Endodermal cell (in vitro differentiated cells): Measurements from ENCODE around the gene ETV6. TPM values are rescaled to one million over a fixed set of nuclear protein-coding genes. Genes with fewer than 3 reads are reported as not detected.

ENCODE experiments used
- DNase-seq: peaks from one replicate; pipeline ENCODE4 v3.0.0-alpha.2; 2017
- H3K27ac ChIP-seq: 2 replicates; pipeline ENCODE4 v1.5.1; 2013; ENCODE audit warnings: mild to moderate bottlenecking, low read depth, low read length, moderate library complexity
- H3K27me3 ChIP-seq: 2 replicates; pipeline ENCODE4 v1.6.1; 2013; ENCODE audit warnings: mild to moderate bottlenecking, low read length, moderate library complexity; ENCODE audit not compliant: insufficient read depth, control insufficient read depth, poor library complexity, severe bottlenecking
- H3K36me3 ChIP-seq: 2 replicates; pipeline ENCODE4 v1.7.0; 2013; ENCODE audit warnings: mild to moderate bottlenecking, low read length, moderate library complexity; ENCODE audit not compliant: control insufficient read depth, insufficient read depth
- H3K4me1 ChIP-seq: one replicate; pipeline ENCODE4 v1.7.0; 2013; ENCODE audit warnings: low read length; ENCODE audit not compliant: control insufficient read depth, insufficient read depth
- H3K4me3 ChIP-seq: 2 replicates; pipeline ENCODE4 v1.5.1; 2013; ENCODE audit warnings: mild to moderate bottlenecking, low read length, moderate library complexity
- H3K9ac ChIP-seq: 2 replicates; pipeline ENCODE4 v1.6.1; 2013; ENCODE audit warnings: mild to moderate bottlenecking, low read length, moderate library complexity; ENCODE audit not compliant: poor library complexity, severe bottlenecking; ENCODE audit errors: extremely low read depth
- H3K9me3 ChIP-seq: 2 replicates; pipeline ENCODE4 v1.6.1; 2013; ENCODE audit warnings: mild to moderate bottlenecking, low read length, moderate library complexity; ENCODE audit not compliant: control insufficient read depth
- H3K27ac Mint-ChIP-seq: 2 replicates; pipeline ENCODE4 v1.8.0; 2020; ENCODE audit warnings: mixed read lengths
- H3K27me3 Mint-ChIP-seq: 2 replicates; pipeline ENCODE4 v1.8.0; 2021; ENCODE audit warnings: mild to moderate bottlenecking, mixed read lengths; ENCODE audit not compliant: insufficient read depth
- H3K36me3 Mint-ChIP-seq: 2 replicates; pipeline ENCODE4 v1.8.0; 2020; ENCODE audit warnings: low read depth, mixed read lengths
- H3K4me1 Mint-ChIP-seq: 2 replicates; pipeline ENCODE4 v1.8.0; 2020; ENCODE audit warnings: mixed read lengths
- H3K4me3 Mint-ChIP-seq: 2 replicates; pipeline ENCODE4 v1.8.0; 2020; ENCODE audit warnings: mild to moderate bottlenecking, moderate library complexity, mixed read lengths
- H3K9me3 Mint-ChIP-seq: 2 replicates; pipeline ENCODE4 v1.8.0; 2020; ENCODE audit warnings: mild to moderate bottlenecking, mixed read lengths
- WGBS, 2 experiments: methylation state at CpG; one replicate each; pipeline versions ENCODE4 v1.1.5 to v1.1.7; 2013; ENCODE audit warnings: missing lambda C conversion rate in 2 of 2, mixed read lengths in 1 of 2; ENCODE audit not compliant: insufficient coverage in 1 of 2, insufficient read length in 1 of 2; 5-methylcytosine and 5-hydroxymethylcytosine counted together
- total RNA-seq, 2 donors: library from RNA; stranded (reverse); fragmentation: NEBNext Ultra II Directional in 1 of 2; extraction: Animal tissue kit (Norgen Biotek cat#: 25700) in 1 of 2; gene quantifications; 2 replicates in 1 of 2; 3 replicates in 1 of 2; pipeline ENCODE4 v1.2.1, GENCODE V29; 2021
- TF ChIP-seq, protein P1 (sequence below): fragments of 200-600 bp; sonication (generic); conservative IDR thresholded peaks from 2 replicates; pipeline ENCODE4 v1.5.0; 2021; ENCODE audit warnings: antibody characterized with exemption, mild to moderate bottlenecking

The ETV6 gene
- total RNA-seq, 2 donors from 2014 or later = 9.3 to 22.1 TPM

DNA sequence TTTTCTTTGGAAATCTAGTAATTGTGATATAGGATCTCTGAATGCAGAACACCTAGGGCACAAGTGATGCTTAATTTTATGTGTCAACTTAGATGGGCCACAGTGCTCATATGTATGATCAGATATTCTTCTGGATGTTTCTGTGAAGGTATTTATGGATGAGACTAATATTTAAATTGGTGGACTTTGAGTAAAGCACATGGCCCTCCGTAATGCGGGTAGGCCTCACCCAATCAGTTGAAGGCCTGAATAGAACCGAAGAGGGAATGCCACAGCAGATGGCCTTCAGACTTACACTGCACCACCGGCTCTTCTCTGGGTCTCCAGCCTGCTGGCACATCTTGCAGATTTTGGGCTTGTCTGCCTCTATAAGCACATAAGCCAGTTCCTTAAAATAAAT, 60.0 kb downstream of the ETV6 start:
- no peaks in the 10 kb centered on the region for H3K27me3 Mint-ChIP-seq
- 92% methylated on average over 4 of the region's 4 CpGs; no CpG with 5 or more reads in 1 of the 2 experiments for WGBS, 2 experiments
- Histone ChIP-seq H3K4me1 (peaks cover 22% of the 10 kb centered on the region), H3K9me3 (no peaks in the 10 kb centered on the region), H3K4me3 (no peak overlapping the region), H3K36me3 (no peaks in the 10 kb centered on the region), H3K27me3 (no peaks in the 10 kb centered on the region), H3K9ac (no peak overlapping the region), H3K27ac (no peak overlapping the region)
- DNase-seq = no peak
- H3K4me1 Mint-ChIP-seq = peaks cover 56% of the 10 kb centered on the region
- H3K27ac Mint-ChIP-seq = no peak overlapping the region
- H3K36me3 Mint-ChIP-seq = peaks cover 3% of the 10 kb centered on the region
- no peak overlapping the region for H3K4me3 Mint-ChIP-seq
- TF ChIP-seq, protein P1, sequence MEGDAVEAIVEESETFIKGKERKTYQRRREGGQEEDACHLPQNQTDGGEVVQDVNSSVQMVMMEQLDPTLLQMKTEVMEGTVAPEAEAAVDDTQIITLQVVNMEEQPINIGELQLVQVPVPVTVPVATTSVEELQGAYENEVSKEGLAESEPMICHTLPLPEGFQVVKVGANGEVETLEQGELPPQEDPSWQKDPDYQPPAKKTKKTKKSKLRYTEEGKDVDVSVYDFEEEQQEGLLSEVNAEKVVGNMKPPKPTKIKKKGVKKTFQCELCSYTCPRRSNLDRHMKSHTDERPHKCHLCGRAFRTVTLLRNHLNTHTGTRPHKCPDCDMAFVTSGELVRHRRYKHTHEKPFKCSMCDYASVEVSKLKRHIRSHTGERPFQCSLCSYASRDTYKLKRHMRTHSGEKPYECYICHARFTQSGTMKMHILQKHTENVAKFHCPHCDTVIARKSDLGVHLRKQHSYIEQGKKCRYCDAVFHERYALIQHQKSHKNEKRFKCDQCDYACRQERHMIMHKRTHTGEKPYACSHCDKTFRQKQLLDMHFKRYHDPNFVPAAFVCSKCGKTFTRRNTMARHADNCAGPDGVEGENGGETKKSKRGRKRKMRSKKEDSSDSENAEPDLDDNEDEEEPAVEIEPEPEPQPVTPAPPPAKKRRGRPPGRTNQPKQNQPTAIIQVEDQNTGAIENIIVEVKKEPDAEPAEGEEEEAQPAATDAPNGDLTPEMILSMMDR = no peak
- no peaks in the 10 kb centered on the region for H3K9me3 Mint-ChIP-seq

DNA sequence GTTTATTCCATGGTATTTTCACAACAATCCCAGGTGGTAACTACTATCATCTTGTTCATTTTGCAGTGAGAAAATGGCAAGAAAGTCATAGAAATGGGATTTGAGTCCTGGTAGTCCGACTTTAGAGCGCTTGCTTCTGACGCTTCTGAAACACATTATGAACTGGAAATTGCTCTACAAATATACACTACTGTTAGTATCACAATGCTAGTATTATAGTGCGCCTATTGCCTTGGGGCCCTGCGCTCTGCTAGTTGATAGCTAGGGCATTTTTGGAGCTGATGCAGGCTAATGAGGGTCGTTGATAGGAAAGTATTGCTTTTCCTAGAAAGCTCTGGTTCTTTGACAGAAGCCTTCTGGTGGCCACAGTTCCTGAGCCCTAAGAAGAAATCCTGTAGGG, 61.0 kb downstream of the ETV6 start:
- H3K27ac ChIP-seq = no peak overlapping the region
- peaks cover 25% of the 10 kb centered on the region for H3K4me1 ChIP-seq
- WGBS, 2 experiments = 96 to 98% methylated on average over 4 to 6 of the region's 6 CpGs
- no peaks in the 10 kb centered on the region for H3K27me3 ChIP-seq
- no peaks in the 10 kb centered on the region for H3K36me3 ChIP-seq
- H3K27ac Mint-ChIP-seq = no peak overlapping the region
- H3K4me3 Mint-ChIP-seq = no peak overlapping the region
- H3K9me3 ChIP-seq = no peaks in the 10 kb centered on the region
- H3K4me3 ChIP-seq = no peak overlapping the region
- H3K4me1 Mint-ChIP-seq = peaks cover 62% of the 10 kb centered on the region
- no peaks in the 10 kb centered on the region for H3K9me3 Mint-ChIP-seq
- TF ChIP-seq, protein P1 = no peak
- DNase-seq = no peak
- no peaks in the 10 kb centered on the region for H3K27me3 Mint-ChIP-seq
- H3K36me3 Mint-ChIP-seq = peaks cover 3% of the 10 kb centered on the region
- no peak overlapping the region for H3K9ac ChIP-seq

DNA sequence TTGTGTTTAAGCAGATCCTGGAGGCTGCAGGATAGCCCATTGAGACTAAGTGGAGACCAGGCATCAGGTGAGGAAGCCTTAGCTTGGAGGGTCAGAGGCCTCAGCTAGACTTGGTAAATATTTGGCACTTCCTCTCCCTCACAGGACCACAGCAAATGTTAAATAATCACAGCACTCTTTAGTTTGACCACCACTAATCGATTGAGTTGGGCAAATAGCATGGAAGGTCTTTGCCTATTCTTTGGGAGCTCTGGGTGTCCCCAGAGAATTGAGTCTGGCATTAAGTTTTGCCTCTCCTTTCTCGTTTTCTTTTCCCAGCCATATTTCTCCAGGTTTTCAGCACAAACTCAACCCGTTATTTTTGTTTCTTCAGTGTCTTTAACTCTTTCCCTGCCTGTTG, 61.4 kb downstream of the ETV6 start:
- Mint-ChIP-seq H3K4me1 (peaks cover 62% of the 10 kb centered on the region), H3K27ac (no peak overlapping the region), H3K4me3 (no peak overlapping the region), H3K36me3 (peaks cover 3% of the 10 kb centered on the region), H3K27me3 (no peaks in the 10 kb centered on the region), H3K9me3 (no peaks in the 10 kb centered on the region)
- Histone ChIP-seq H3K27me3 (no peaks in the 10 kb centered on the region), H3K9ac (no peak overlapping the region), H3K4me1 (peaks cover 23% of the 10 kb centered on the region), H3K36me3 (no peaks in the 10 kb centered on the region), H3K27ac (no peak overlapping the region), H3K4me3 (no peak overlapping the region), H3K9me3 (no peaks in the 10 kb centered on the region)
- no peak for DNase-seq
- TF ChIP-seq, protein P1 = no peak
- 87 to 100% methylated on average over 2 to 3 of the region's 3 CpGs for WGBS, 2 experiments
